NT2/D1 (cell line): ENCODE results near the gene IFNG.

Experiments used
- SUZ12 ChIP-seq: IDR thresholded peaks from 2 replicates; pipeline ENCODE4 v1.6.1; 2011; ENCODE audit not compliant: insufficient read length, insufficient read depth; ENCODE audit errors: extremely low read depth
- ZNF274 ChIP-seq: IDR thresholded peaks from 2 replicates; pipeline ENCODE4 v1.6.1; 2011; ENCODE audit warnings: mild to moderate bottlenecking, low read depth, low read length

DNA sequence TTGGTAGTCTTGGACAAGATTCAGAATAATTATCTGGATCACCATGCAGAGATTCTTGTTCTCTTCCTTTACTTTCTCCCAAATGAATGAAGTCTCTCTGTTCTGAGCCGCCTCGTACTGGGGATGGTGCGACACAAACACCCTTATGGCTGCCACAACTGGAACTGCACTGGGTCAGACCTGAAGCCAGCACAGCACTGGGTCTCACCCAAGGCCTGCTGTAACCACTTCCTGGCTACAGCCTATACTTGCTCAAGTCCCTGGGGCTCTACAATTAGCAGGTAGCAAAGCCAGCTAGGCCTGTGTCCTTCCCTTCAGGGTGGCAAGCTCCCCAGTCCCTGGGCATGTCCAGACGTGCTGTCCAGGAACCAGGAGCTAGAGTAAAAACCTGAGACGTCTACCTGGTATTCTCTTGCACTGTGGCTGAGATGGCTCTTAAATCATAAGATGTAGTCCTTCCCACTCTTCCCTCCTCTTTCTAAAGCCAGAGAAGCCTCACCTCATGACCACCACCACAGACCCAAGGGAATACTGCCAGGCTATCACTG is 27.6 kb downstream of the IFNG start:
- TF ChIP-seq ZNF274 (no peak), SUZ12 (no peak)
